Memory B cell (primary cell): ENCODE results near the gene KRT1.

ENCODE experiments used
- ATAC-seq: fragments of 150-1000 bp; cut with Tn5 transposase; 2 replicates; pipeline ENCODE4 v1.10.0; 2021; ENCODE audit warnings: low read depth, mild to moderate bottlenecking, moderate library complexity
- DNase-seq, 2 donors: peaks; one replicate each; pipeline ENCODE4 v3.0.0; 2022; ENCODE audit warnings: low spot score in 2 of 2
- H3K27ac Mint-ChIP-seq: one replicate; pipeline ENCODE4 v1.8.0; 2022; ENCODE audit warnings: mild to moderate bottlenecking, moderate library complexity, mixed read lengths
- H3K27me3 Mint-ChIP-seq: one replicate; pipeline ENCODE4 v1.8.0; 2022; ENCODE audit warnings: mixed read lengths
- H3K36me3 Mint-ChIP-seq: one replicate; pipeline ENCODE4 v1.8.0; 2022; ENCODE audit warnings: mild to moderate bottlenecking, mixed read lengths
- H3K4me1 Mint-ChIP-seq: one replicate; pipeline ENCODE4 v1.8.0; 2022; ENCODE audit warnings: mixed read lengths
- H3K4me3 Mint-ChIP-seq: one replicate; pipeline ENCODE4 v1.8.0; 2022; ENCODE audit warnings: mild to moderate bottlenecking, moderate library complexity, mixed read lengths
- H3K9me3 Mint-ChIP-seq: one replicate; pipeline ENCODE4 v1.8.0; 2022; ENCODE audit warnings: mixed read lengths

KRT1 gene

GRCh38 chr12:52682938-52683574 is 2.8 kb upstream of the KRT1 start:
- DNase-seq (no peak), ATAC-seq (no peak)
- Mint-ChIP-seq H3K27me3 (peaks cover 22% of the 10 kb centered on the region), H3K4me1 (no peaks in the 10 kb centered on the region), H3K9me3 (no peaks in the 10 kb centered on the region), H3K36me3 (no peaks in the 10 kb centered on the region), H3K4me3 (no peak overlapping the region), H3K27ac (no peak overlapping the region)

- ATAC-seq (no peak), DNase-seq (no peak)
- H3K9me3 Mint-ChIP-seq: no peaks in the 10 kb centered on the region
- H3K27ac Mint-ChIP-seq: no peak overlapping the region
- no peaks in the 10 kb centered on the region for H3K36me3 Mint-ChIP-seq
- H3K4me3 Mint-ChIP-seq: no peak overlapping the region
- peaks cover 21% of the 10 kb centered on the region for H3K27me3 Mint-ChIP-seq
- no peaks in the 10 kb centered on the region for H3K4me1 Mint-ChIP-seq
Measured at GRCh38 chr12:52682381-52682660, 2.1 kb upstream of the KRT1 start.

GRCh38 chr12:52681526-52682380 is 1.5 kb upstream of the KRT1 start:
- no peaks in the 10 kb centered on the region for H3K4me1 Mint-ChIP-seq
- H3K27me3 Mint-ChIP-seq: peaks cover 18% of the 10 kb centered on the region
- no peak overlapping the region for H3K4me3 Mint-ChIP-seq
- DNase-seq (no peak), ATAC-seq (no peak)
- no peak overlapping the region for H3K27ac Mint-ChIP-seq
- H3K9me3 Mint-ChIP-seq: no peaks in the 10 kb centered on the region
- H3K36me3 Mint-ChIP-seq: no peaks in the 10 kb centered on the region

GRCh38 chr12:52679875-52680274 is 332 bp downstream of the KRT1 start:
- no peaks in the 10 kb centered on the region for H3K4me1 Mint-ChIP-seq

DNA sequence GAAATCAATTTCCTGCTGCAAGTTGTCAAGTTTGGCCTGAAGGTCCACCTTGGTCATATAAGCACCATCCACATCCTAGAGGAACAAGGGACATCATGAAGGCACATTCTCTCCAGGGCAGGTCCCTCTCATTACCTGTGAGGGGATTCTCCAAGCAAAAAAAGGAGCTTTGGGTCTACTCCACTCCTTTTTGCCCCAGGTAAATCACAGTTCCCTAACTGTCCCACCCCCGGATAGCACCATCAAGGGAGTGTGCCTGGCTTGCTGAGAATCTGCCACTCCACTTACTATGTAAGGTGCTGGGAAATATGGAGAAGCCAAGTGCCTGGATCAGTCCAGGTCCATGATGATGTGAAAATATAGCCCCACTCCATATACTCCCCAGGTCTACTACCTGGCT is 2.5 kb downstream of the KRT1 start:
- Mint-ChIP-seq H3K27ac (no peak overlapping the region), H3K9me3 (no peaks in the 10 kb centered on the region), H3K4me3 (no peak overlapping the region), H3K36me3 (no peaks in the 10 kb centered on the region), H3K4me1 (no peaks in the 10 kb centered on the region), H3K27me3 (peaks cover 17% of the 10 kb centered on the region)
- ATAC-seq (no peak), DNase-seq (no peak)

More at GRCh38 chr12:52679875-52680274, 332 bp downstream of the KRT1 start:
- Mint-ChIP-seq H3K9me3 (no peaks in the 10 kb centered on the region), H3K4me3 (no peak overlapping the region), H3K27ac (no peak overlapping the region), H3K36me3 (no peaks in the 10 kb centered on the region), H3K27me3 (peaks cover 25% of the 10 kb centered on the region)
- no peak for DNase-seq
- ATAC-seq: no peak

DNA sequence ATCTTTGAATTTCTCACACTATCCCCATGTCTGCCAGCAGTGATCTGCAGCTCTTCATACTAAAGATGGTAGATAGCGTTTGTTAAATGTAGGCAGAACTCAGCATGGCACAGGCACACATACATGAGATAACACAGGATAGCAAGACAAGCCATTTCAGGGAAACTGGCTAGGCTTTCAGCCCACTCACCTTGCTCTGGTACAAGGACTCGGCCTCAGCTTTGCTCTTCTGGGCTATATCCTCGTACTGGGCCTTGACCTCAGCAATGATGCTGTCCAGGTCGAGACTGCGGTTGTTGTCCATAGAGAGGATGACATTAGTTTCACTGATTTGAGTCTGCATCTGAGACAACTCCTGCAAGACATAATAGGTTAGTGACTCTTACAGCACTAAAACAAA is 3.1 kb downstream of the KRT1 start:
- H3K4me1 Mint-ChIP-seq: no peaks in the 10 kb centered on the region
- no peak overlapping the region for H3K4me3 Mint-ChIP-seq
- no peak overlapping the region for H3K27ac Mint-ChIP-seq

GRCh38 chr12:52676163-52676562 is 4.0 kb downstream of the KRT1 start:
- Mint-ChIP-seq H3K4me3 (no peak overlapping the region), H3K9me3 (no peaks in the 10 kb centered on the region), H3K4me1 (no peaks in the 10 kb centered on the region), H3K27me3 (peaks cover 16% of the 10 kb centered on the region), H3K27ac (no peak overlapping the region), H3K36me3 (no peaks in the 10 kb centered on the region)
- ATAC-seq (no peak), DNase-seq (no peak)

More for the DNA sequence above, 3.1 kb downstream of the KRT1 start:
- DNase-seq (no peak), ATAC-seq (no peak)
- H3K9me3 Mint-ChIP-seq: no peaks in the 10 kb centered on the region
- no peaks in the 10 kb centered on the region for H3K36me3 Mint-ChIP-seq
- H3K27me3 Mint-ChIP-seq: peaks cover 16% of the 10 kb centered on the region

GRCh38 chr12:52675301-52675701 is 4.9 kb downstream of the KRT1 start:
- Mint-ChIP-seq H3K27ac (no peak overlapping the region), H3K9me3 (no peaks in the 10 kb centered on the region), H3K36me3 (no peaks in the 10 kb centered on the region), H3K4me1 (no peaks in the 10 kb centered on the region), H3K27me3 (peaks cover 16% of the 10 kb centered on the region), H3K4me3 (no peak overlapping the region)
- ATAC-seq (no peak), DNase-seq (no peak)

DNA sequence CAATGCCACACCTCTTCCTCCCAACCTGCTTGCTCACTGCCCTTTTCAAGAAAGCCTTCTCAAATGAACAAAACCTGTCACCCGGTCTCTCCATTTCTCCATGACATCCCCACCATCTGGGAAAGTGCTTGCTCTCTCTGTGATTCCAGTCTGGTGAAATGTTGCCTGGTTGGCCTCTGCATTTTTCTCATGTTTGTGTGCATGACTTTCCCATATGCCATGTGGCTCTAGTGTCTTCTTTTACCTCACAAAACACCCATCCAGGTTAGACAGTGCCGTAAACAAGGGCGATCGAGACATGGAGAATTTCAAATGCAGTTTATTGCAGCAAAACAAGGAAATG is 5.8 kb downstream of the KRT1 start:
- no peaks in the 10 kb centered on the region for H3K4me1 Mint-ChIP-seq
- H3K27ac Mint-ChIP-seq: no peak overlapping the region
- H3K27me3 Mint-ChIP-seq: peaks cover 15% of the 10 kb centered on the region
- H3K9me3 Mint-ChIP-seq: no peaks in the 10 kb centered on the region
- H3K4me3 Mint-ChIP-seq: no peak overlapping the region
- no peaks in the 10 kb centered on the region for H3K36me3 Mint-ChIP-seq
- no peak for ATAC-seq
- no peak for DNase-seq

DNA sequence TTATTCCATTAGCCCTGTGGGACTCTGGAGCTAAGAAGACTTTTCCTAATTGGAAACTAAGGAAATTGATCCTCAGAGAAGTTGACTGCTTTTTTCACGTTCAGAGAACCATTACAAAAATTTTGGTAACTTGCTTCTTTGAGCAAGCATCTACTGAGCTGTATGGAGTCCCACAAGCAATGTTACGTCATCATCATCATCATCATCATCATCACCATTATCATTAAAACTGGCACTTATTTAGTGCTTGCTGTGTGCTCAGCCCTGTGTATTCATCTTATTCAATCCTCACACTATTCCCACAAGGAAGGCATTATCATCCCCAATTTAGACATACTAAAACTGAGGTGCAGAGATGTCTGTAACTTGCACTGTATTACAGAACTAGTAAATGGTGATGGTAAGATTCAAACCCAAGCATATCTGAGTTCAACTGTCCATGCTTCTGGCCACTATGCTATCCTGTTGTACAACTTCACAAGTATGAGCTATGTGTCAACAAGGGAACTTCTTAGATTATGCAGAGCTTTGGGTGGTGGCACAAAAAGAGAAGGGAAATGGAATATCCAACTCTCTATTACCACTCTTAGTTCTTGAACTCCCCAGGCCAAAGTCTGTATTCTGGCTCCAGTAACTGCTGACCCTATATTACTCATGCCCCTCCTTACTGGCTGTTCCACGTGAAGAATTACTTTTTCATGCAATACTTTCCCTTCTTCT is 6.3 kb downstream of the KRT1 start:
- Mint-ChIP-seq H3K4me1 (no peaks in the 10 kb centered on the region), H3K4me3 (no peak overlapping the region), H3K27ac (no peak overlapping the region), H3K27me3 (peaks cover 16% of the 10 kb centered on the region), H3K36me3 (no peaks in the 10 kb centered on the region), H3K9me3 (no peaks in the 10 kb centered on the region)
- DNase-seq: no peak
- ATAC-seq: no peak

DNA sequence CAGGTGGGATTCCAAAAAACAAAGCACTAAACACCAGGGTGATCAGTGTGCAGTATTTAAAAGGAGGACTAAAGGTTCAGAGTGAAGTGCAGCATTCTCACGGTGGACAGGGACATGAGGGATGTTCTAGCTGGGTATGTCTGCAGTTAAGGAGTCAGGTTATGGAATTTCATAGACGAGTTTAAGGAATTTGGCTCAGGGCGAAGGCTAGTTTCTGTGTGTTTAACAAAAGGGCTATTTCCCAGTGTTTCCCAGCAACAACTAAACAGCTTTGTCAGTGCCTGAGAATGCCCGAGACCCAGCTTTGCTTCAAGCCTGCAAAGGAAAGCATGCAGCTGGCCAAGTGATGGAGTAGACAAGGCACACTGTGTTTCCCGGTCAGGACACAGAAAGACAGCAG is 7.0 kb downstream of the KRT1 start:
- Mint-ChIP-seq H3K27me3 (peaks cover 17% of the 10 kb centered on the region), H3K4me3 (no peak overlapping the region), H3K9me3 (no peaks in the 10 kb centered on the region), H3K36me3 (no peaks in the 10 kb centered on the region), H3K4me1 (no peaks in the 10 kb centered on the region), H3K27ac (no peak overlapping the region)
- no peak for DNase-seq
- ATAC-seq: no peak

DNA sequence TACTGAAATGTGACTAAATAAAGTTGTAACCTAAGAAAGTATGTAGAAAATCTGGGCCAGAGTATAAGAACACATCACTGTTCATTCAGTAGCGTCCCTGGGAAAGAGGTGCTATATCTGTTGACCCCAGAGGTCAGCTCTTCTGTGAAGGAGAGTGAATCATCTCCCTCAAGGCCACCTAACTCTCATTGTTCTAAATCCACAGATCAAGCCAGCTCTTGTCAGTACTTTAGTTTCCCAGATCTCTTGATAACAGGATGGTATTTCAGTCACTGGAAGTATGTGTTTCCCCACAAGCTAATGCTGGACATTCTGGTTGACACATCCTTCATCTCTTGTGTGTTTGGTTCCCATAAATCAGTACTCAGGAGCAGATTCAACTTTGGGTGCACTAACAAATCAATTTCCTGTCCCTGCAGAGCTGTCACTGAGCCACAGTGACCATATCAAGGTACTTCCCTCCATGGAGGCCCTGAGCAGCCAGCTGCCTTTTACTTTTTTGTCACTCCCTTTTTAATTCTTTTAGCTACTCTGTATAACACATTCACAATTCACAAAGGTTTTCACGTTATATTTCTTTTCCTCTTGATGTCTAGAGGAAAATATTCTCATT is 7.8 kb downstream of the KRT1 start:
- Mint-ChIP-seq H3K36me3 (no peaks in the 10 kb centered on the region), H3K4me3 (no peak overlapping the region), H3K27me3 (peaks cover 16% of the 10 kb centered on the region), H3K9me3 (no peaks in the 10 kb centered on the region), H3K27ac (no peak overlapping the region), H3K4me1 (no peaks in the 10 kb centered on the region)
- DNase-seq (no peak), ATAC-seq (no peak)

DNA sequence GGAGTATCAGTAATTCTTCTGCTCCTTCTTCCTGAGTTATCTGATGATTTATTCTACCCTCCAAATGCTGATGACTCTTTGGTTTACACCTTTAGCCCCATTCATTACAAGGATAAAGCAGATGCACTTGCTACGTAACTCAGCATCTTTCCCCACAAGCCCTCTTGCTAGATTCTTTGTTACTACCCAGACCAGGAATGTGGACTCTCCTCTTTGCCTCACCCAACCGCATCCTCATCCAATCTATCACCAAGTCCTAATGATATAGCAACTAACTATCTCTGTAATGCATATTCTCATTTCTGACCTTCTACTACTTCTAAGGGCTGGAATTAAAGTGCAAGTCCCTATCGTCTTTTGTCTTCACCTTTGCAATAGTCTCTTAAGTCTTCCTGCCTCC is 9.2 kb downstream of the KRT1 start:
- Mint-ChIP-seq H3K27me3 (peaks cover 10% of the 10 kb centered on the region), H3K36me3 (no peaks in the 10 kb centered on the region), H3K4me1 (no peaks in the 10 kb centered on the region), H3K4me3 (no peak overlapping the region), H3K9me3 (no peaks in the 10 kb centered on the region), H3K27ac (no peak overlapping the region)
- ATAC-seq (no peak), DNase-seq (no peak)

- ATAC-seq: no peak
- H3K4me3 Mint-ChIP-seq: no peak overlapping the region
- no peaks in the 10 kb centered on the region for H3K9me3 Mint-ChIP-seq
- no peak for DNase-seq
- no peaks in the 10 kb centered on the region for H3K4me1 Mint-ChIP-seq
- no peak overlapping the region for H3K27ac Mint-ChIP-seq
- no peaks in the 10 kb centered on the region for H3K36me3 Mint-ChIP-seq
- H3K27me3 Mint-ChIP-seq: peaks cover 7% of the 10 kb centered on the region
Measured at GRCh38 chr12:52670506-52670905, 9.7 kb downstream of the KRT1 start.
